Upper lobe of left lung (tissue), 4 donors: ENCODE results near the gene MIS18A.

Source experiments
- EP300 ChIP-seq, 4 donors: sonication (generic); formaldehyde crosslinking; IDR thresholded peaks; one replicate each; pipeline ENCODE4 v1.5.1; 2017; ENCODE audit warnings: antibody characterized with exemption in 4 of 4, control low read depth in 2 of 4
- POLR2A ChIP-seq, 4 donors: fragments of 450-650 bp; IDR thresholded peaks; one replicate each; pipeline ENCODE4 v1.5.1; 2016 to 2017; ENCODE audit warnings: antibody characterized with exemption in 4 of 4, mild to moderate bottlenecking in 2 of 4
- POLR2AphosphoS5 ChIP-seq, 2 donors: sonication (generic); formaldehyde crosslinking; IDR thresholded peaks; one replicate each; pipeline ENCODE4 v1.5.1; 2017; ENCODE audit warnings: antibody characterized with exemption in 2 of 2
- TF ChIP-seq, protein P1 (sequence below), 6 experiments: fragments of 450-650 bp in 4 of 6; fragments of 200-600 bp in 2 of 6; sonication (generic) in 2 of 6; IDR thresholded peaks; one replicate each; pipeline ENCODE4 v1.5.1; 2016 to 2019; ENCODE audit warnings: antibody characterized with exemption in 6 of 6

DNA sequence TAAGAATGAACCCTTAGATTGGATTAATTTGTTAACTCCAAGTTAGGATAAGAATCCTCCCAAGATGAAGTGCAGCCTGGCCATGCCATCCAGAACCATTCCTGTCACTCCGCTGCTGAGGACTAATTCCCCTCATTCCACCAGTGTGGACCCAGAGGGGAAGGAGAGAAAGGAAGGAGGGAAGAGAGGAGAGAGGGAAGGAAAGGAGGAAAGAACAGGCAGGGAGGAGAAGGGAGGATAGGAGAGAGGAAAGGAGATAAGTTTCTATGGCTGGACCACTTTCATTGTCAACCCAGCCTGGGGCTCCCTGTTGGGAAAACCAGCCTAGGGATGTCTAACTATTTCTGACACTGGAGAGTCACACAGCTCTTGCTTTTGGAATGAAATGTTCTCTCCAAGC lies 24.5 kb upstream of the MIS18A start:
- TF ChIP-seq POLR2A (IDR thresholded peaks at IDR 0.05) (no peak), EP300 (IDR thresholded peaks at IDR 0.05) (no peak), POLR2AphosphoS5 (IDR thresholded peaks at IDR 0.05) (no peak)
- TF ChIP-seq, protein P1, sequence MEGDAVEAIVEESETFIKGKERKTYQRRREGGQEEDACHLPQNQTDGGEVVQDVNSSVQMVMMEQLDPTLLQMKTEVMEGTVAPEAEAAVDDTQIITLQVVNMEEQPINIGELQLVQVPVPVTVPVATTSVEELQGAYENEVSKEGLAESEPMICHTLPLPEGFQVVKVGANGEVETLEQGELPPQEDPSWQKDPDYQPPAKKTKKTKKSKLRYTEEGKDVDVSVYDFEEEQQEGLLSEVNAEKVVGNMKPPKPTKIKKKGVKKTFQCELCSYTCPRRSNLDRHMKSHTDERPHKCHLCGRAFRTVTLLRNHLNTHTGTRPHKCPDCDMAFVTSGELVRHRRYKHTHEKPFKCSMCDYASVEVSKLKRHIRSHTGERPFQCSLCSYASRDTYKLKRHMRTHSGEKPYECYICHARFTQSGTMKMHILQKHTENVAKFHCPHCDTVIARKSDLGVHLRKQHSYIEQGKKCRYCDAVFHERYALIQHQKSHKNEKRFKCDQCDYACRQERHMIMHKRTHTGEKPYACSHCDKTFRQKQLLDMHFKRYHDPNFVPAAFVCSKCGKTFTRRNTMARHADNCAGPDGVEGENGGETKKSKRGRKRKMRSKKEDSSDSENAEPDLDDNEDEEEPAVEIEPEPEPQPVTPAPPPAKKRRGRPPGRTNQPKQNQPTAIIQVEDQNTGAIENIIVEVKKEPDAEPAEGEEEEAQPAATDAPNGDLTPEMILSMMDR (IDR thresholded peaks at IDR 0.05), result no peak
